Measurements from ENCODE around the gene NAA35.
"Not testable (repeated sequence)": the region's sequence is repeated elsewhere in the genome, so short reads cannot be mapped to it uniquely, and the experiment has no call there.

The NAA35 gene

DNA sequence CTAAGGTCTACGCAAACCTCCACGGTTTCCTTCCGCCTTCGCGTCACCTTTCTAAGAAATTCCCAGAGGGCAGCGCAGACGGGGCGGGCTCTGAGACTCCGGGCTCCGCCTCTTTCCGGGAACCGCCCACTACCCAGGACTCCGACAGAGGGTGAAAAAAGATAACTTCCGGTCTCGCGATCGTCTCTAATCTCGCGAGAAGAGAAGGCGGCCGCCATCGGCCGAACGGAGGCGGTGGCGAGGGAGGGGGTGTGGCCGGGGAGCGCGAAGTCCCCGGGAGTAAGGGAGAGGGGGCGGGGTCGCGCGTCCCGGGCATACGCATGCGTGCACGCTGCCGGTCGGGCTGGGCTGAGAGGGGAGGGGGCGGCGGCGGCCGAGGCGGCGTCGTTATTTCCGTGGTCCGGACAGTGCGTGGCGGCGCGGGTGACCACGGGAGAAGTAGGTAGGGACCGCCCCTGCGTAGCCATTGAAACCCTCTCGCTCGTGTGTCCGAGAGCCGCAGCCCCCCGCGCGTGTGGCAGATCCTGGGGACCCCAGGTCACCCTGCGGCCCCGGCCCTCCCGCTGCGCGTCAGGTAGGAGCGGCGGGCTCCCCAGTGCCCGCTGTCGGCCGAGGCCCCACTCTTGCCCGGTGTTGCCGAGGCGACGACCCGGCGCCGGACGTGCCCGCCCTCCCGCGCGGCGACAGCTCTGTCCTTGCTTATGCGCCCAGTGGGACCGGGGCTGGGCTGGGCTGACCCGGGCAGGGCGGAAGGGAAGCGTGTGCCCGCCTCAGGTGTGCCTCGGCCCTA, at the start of gene NAA35:
Gene NAA35, plus strand, starts transcription at position 315 of the 790 bp plus-strand sequence. CDS start 1,014 bp downstream, outside the sequence.
- DNase-seq (ENCODE audit: low read depth, low spot score), result peak; percentile 99

- DNase-seq (ENCODE audit: low read depth, low spot score), result no peak
These were observed 48.5 kb upstream of the NAA35 start for GRCh38 chr9:85892401-85892800.

- no peak for DNase-seq (ENCODE audit: low read depth, low spot score)
These were observed 45.3 kb upstream of the NAA35 start for GRCh38 chr9:85895685-85896084.

DNA sequence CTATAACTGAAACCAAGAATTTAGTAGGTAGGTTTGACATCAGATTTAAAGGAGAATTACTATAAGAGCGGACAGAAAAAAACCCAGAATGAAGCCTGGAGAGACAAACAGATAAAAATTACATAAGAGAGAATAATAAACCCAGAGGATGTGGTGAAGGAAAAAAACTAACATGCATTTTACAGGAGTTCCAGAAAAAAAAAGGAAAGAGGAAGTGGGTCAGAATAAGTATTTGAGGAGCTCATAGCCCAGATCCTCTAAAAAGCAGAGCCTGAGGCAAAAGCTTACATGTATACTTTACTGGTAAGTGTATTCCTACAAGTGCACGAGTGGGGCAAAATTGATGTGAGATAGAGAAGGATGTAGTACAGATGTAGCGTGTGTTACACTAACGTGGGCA, 43.1 kb upstream of the NAA35 start:
- no peak for DNase-seq (ENCODE audit: low read depth, low spot score)

GRCh38 chr9:85898332-85898731, 42.6 kb upstream of the NAA35 start:
- DNase-seq (ENCODE audit: low read depth, low spot score), result no peak

DNA sequence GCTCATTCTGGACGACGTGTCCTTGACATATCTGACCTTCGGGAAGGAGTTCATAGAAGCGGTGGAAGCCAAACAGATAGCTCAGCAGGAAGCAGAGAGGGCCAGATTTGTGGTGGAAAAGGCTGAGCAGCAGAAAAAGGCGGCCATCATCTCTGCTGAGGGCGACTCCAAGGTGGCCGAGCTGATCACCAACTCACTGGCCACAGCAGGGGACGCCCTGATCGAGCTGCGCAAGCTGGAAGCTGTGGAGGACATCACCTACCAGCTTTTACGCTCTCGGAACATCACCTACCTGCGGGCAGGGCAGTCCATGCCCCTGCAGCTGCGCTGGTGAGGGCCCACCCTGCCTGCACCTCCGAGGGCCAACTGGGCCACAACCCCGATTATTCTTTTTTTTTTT, 41.6 kb upstream of the NAA35 start:
- DNase-seq (ENCODE audit: low read depth, low spot score), result no peak

DNA sequence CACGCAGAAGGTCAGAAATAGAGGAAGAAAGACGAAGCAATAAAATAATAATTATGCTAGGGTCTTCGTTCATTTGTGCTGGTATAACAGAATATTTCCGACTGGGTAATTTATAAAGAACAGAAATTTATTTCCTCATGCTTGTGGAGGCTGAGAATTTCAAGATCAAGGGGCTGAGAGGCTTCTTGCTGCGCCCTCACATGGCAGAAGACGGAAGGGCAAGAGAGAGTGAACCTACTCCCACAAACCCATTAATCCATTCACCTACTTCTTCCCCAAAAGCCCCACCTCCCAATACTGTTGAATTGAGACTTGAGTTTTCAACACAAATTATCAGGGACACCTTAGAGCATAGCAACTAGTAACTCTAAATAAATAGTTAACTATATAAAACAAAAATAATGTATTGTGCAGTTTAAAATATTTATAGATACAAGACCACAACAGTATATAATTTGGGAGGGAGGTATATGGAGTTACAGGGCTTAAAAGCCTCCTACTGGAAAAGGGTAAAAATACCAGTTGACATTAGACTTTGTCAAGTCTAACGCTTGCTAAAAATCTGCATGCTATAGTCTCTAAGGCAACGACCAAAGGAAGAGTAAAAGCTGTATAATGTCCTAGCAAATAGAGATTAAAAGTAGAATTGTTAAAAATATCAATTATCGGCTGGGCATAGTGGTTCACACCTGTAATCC, 40.3 kb upstream of the NAA35 start:
- DNase-seq (ENCODE audit: low read depth, low spot score), result peak; percentile 67

GRCh38 chr9:85904975-85905374, 36.0 kb upstream of the NAA35 start:
- DNase-seq (ENCODE audit: low read depth, low spot score), result no peak

GRCh38 chr9:85905957-85906356, 35.0 kb upstream of the NAA35 start:
- no peak for DNase-seq (ENCODE audit: low read depth, low spot score)

- no peak for DNase-seq (ENCODE audit: low read depth, low spot score)
These were observed 31.6 kb upstream of the NAA35 start for GRCh38 chr9:85909390-85909789.

DNA sequence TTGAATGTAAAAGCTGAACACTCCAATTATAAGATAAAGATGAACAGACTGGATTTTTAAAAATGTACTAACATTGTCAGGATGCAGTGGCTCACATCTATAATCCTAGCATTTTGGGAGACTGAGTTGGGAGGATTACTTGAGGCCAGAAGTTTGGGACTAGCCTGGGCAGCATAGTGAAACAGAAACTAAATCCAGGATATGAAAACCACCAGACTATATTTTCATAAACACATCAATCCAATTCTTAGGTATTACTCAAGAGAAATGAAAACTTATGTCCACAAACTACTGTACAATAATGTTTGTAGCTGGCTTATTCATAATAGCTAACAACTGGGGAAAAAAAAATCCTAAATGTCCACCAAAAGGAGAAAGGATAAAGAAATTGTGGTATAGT, 26.8 kb upstream of the NAA35 start:
- DNase-seq (ENCODE audit: low read depth, low spot score), result no peak

DNA sequence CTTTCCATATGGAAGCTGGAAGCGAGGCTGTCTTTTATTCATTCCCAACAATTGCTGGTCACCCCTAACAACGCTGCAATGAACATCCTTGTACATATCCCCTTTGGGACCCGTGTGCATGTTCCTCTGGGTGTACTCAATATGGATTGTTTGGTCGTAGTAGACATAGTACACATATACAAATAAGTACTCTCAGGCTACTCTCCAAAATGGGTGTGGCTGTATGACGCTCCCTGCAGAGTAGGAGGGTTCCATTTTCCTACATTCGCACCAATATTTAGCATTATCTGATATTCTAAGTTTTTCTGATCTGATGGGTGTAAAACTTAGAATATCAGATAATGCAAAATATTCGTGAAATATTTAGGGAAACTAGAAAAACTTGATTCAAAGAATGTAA, 23.2 kb upstream of the NAA35 start:
- no peak for DNase-seq (ENCODE audit: low read depth, low spot score)

- DNase-seq (ENCODE audit: low read depth, low spot score), result no peak
These were observed 15.5 kb upstream of the NAA35 start for GRCh38 chr9:85925493-85925892.

DNA sequence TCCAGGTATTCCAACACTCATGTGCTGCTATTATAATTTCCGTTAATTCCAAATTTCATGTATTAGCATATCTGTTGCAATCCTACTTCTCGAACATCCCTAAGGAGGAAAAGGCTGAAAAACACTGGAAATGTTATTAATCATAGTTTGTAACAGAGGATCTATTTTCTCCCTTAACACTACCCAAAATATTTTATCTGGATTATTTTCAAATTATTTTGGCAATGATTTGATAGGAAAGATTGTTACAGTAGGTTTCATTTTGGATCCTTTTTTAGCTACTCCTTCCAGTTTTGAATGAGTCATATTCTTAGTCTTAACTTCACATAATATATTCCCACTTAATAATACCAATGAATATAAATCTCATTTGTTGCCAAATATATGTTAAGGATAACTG, 13.9 kb upstream of the NAA35 start:
- DNase-seq (ENCODE audit: low read depth, low spot score), result no peak

- no peak for DNase-seq (ENCODE audit: low read depth, low spot score)
These were observed 9.5 kb upstream of the NAA35 start for GRCh38 chr9:85931495-85931894.

GRCh38 chr9:85935950-85936349, 5.0 kb upstream of the NAA35 start:
- DNase-seq (ENCODE audit: low read depth, low spot score), result not testable (repeated sequence)

DNA sequence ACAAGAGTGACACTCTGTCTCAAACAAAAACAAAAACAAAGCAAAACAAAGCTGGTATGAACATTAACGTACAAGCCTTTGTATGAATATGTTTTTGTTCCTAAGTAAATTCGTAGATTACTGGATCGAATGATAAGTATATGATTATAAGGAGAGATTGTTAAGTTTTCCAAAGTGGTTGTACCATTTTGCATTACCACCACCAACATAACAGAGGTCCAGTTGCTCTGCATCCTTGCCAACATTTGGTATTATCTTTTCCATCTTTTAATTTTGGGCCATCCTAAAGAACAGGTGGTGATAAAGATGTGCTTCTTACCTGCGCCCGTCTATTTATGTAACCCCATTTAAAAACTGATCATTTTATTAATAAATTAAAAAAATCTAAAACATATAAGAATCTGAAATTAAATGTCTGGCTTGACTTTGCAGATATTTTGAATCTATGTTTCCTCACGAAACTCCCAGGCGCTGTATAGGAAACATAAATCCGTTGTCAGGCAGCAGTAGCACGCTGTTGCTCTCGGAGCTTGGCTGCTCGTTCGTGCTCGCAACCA, 593 bp upstream of the NAA35 start:
- DNase-seq (ENCODE audit: low read depth, low spot score), result no peak

- DNase-seq (ENCODE audit: low read depth, low spot score), result no peak
These were observed 635 bp downstream of the NAA35 start for GRCh38 chr9:85941622-85941940.

GRCh38 chr9:85941966-85942912, 1.3 kb downstream of the NAA35 start:
- DNase-seq (ENCODE audit: low read depth, low spot score), result no peak

- no peak for DNase-seq (ENCODE audit: low read depth, low spot score)
These were observed 2.2 kb downstream of the NAA35 start for GRCh38 chr9:85942913-85943709.
